Stimulated activated naive B cell treated with anti-CD40 and anti-IgM and Interleukin-4, amounts not matched to agents 10 μg/mL and 1 μg/mL and 100 μg/mL, for 72 hours (primary cell): ENCODE results near the gene TCF25.
"Not testable (repeated sequence)": the region's sequence is repeated elsewhere in the genome, so short reads cannot be mapped to it uniquely, and the experiment has no call there.

Source experiments
- ATAC-seq, 2 donors: fragments of 150-1000 bp; cut with Tn5 transposase; replicated peaks; 2 replicates each; pipeline ENCODE4 v1.10.0; 2021; ENCODE audit warnings: moderate library complexity in 1 of 2
- DNase-seq: peaks from one replicate; pipeline ENCODE4 v3.0.0; 2021
- H3K27ac Mint-ChIP-seq: one replicate; pipeline ENCODE4 v1.8.0; 2022; ENCODE audit warnings: mild to moderate bottlenecking, mixed read lengths
- H3K27me3 Mint-ChIP-seq, 2 donors: one replicate each; pipeline ENCODE4 v1.8.0; 2022; ENCODE audit warnings: mixed read lengths in 2 of 2
- H3K36me3 Mint-ChIP-seq, 2 donors: one replicate each; pipeline ENCODE4 v1.8.0; 2022; ENCODE audit warnings: mixed read lengths in 2 of 2, mild to moderate bottlenecking in 1 of 2
- H3K4me1 Mint-ChIP-seq, 2 donors: one replicate each; pipeline ENCODE4 v1.8.0; 2022; ENCODE audit warnings: mixed read lengths in 2 of 2, mild to moderate bottlenecking in 1 of 2
- H3K4me3 Mint-ChIP-seq, 2 donors: one replicate each; pipeline ENCODE4 v1.8.0; 2022; ENCODE audit warnings: mild to moderate bottlenecking in 2 of 2, mixed read lengths in 2 of 2, moderate library complexity in 1 of 2
- H3K9me3 Mint-ChIP-seq, 2 donors: one replicate each; pipeline ENCODE4 v1.8.0; 2022; ENCODE audit warnings: mixed read lengths in 2 of 2, mild to moderate bottlenecking in 1 of 2

TCF25 gene

GRCh38 chr16:89910717-89911354 lies 37.4 kb downstream of the TCF25 start:
- no peak for ATAC-seq
- no peak overlapping the region for H3K4me3 Mint-ChIP-seq
- H3K9me3 Mint-ChIP-seq = no peaks in the 10 kb centered on the region
- no peak overlapping the region for H3K27ac Mint-ChIP-seq
- H3K36me3 Mint-ChIP-seq = peaks cover 41 to 69% of the 10 kb centered on the region in 2 donors
- no peak for DNase-seq
- H3K27me3 Mint-ChIP-seq = no peaks in the 10 kb centered on the region
- peaks cover 8 to 21% of the 10 kb centered on the region in 2 donors for H3K4me1 Mint-ChIP-seq

- peak overlapping the region in 1 of 2 donors; percentile 45 for H3K4me3 Mint-ChIP-seq
- H3K9me3 Mint-ChIP-seq = no peaks in the 10 kb centered on the region
- peak overlapping the region; percentile 33 for H3K27ac Mint-ChIP-seq
- DNase-seq (no peak), ATAC-seq (no peak)
- H3K4me1 Mint-ChIP-seq = peaks cover 8 to 26% of the 10 kb centered on the region in 2 donors
- H3K36me3 Mint-ChIP-seq = peaks cover 37 to 64% of the 10 kb centered on the region in 2 donors
- H3K27me3 Mint-ChIP-seq = no peaks in the 10 kb centered on the region
Observed at GRCh38 chr16:89911375-89911774, 38.0 kb downstream of the TCF25 start.

- H3K4me1 Mint-ChIP-seq = peaks cover 8 to 26% of the 10 kb centered on the region in 2 donors
- H3K27ac Mint-ChIP-seq = no peak overlapping the region
- no peaks in the 10 kb centered on the region for H3K9me3 Mint-ChIP-seq
- DNase-seq (no peak), ATAC-seq (no peak)
- H3K27me3 Mint-ChIP-seq = no peaks in the 10 kb centered on the region
- H3K36me3 Mint-ChIP-seq = peaks cover 30 to 56% of the 10 kb centered on the region in 2 donors
- H3K4me3 Mint-ChIP-seq = no peak overlapping the region
Observed at GRCh38 chr16:89912143-89912542, 38.8 kb downstream of the TCF25 start.

DNA sequence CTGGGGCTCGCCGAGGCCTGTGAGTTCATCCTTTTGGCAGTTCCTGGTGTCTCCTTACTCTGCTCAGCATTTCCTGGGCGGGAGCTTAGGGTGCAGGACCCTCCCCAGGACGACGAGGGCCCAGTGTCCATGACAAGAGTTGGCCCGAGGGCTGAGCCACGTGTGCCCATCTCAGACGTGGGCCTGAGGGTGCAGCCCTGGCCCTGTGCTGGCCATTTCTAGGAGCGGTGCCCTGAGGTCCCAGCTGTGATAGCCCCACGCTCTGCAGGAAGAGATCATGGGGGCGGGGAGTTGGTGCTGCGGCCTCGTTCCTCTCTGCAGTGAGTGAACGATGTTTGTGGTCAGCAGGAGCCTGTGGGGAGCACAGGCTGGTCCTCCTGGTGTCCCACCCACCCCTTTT lies 39.2 kb downstream of the TCF25 start:
- ATAC-seq (no peak), DNase-seq (no peak)
- Mint-ChIP-seq H3K4me3 (no peak overlapping the region), H3K36me3 (peaks cover 30 to 56% of the 10 kb centered on the region in 2 donors), H3K27ac (no peak overlapping the region), H3K27me3 (peaks cover 0 to under 1% of the 10 kb centered on the region in 2 donors), H3K9me3 (no peaks in the 10 kb centered on the region), H3K4me1 (peaks cover 9 to 27% of the 10 kb centered on the region in 2 donors)

- H3K4me1 Mint-ChIP-seq = peaks cover 15 to 36% of the 10 kb centered on the region in 2 donors
- H3K9me3 Mint-ChIP-seq = no peaks in the 10 kb centered on the region
- no peak overlapping the region for H3K4me3 Mint-ChIP-seq
- H3K36me3 Mint-ChIP-seq = peaks cover 25 to 53% of the 10 kb centered on the region in 2 donors
- peak overlapping the region; percentile 80 for H3K27ac Mint-ChIP-seq
- H3K27me3 Mint-ChIP-seq = peaks cover 3 to 5% of the 10 kb centered on the region in 2 donors
- ATAC-seq (no peak), DNase-seq (no peak)
Observed at GRCh38 chr16:89913408-89914387, 40.3 kb downstream of the TCF25 start.

GRCh38 chr16:89914642-89915285 lies 41.4 kb downstream of the TCF25 start:
- Mint-ChIP-seq H3K36me3 (peaks cover 19 to 44% of the 10 kb centered on the region in 2 donors), H3K27ac (peak overlapping the region; percentile 67), H3K4me1 (peaks cover 22 to 33% of the 10 kb centered on the region in 2 donors), H3K27me3 (peaks cover 14 to 15% of the 10 kb centered on the region in 2 donors)
- not testable (repeated sequence) for DNase-seq, H3K9me3 Mint-ChIP-seq, H3K4me3 Mint-ChIP-seq, ATAC-seq

DNA sequence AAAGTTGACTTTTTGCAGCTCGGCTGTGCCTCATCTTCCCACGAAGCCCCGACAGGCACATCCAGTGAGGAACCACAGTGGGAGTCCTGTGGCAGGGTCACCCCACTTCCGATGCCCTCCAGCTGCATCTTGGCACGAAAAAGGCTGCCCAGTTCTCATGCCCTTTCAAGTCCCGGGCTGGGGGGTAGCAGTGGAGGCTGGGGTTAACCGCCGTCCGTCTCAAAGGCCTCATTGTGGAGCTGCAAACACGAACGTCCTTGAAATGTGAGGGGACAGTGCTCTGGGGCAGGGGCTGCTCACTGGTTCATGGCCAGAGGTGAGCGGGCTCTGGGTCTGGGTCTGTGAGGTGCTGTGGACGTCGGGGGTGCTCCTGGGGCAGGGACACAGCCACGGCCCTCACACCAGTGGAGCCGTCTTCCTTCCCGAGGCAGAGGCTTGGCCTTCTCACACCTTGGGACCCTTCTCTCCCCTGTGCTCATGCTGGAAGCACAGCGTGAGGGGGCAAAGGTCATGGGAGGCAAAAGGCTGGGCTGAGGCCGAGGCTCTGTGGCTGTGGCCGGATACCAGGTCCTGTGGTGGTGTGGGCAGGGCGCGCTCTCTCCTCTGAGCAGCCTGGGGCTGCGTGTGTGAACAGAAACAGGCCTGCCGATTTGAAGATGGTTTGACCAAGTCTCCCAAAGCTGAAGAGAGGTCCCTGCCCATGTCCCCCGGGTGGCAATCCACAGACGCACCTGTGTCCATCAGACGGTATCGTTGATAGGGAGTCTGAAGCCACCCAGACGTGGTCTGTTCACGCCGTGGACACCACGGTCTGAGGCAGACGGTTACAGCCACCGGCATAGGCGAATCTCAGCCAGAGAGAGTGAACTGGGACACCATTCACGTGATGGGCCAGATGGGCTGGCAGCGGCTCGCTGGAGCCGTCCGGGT lies 42.2 kb downstream of the TCF25 start:
- Mint-ChIP-seq H3K27me3 (peaks cover 22% of the 10 kb centered on the region in 2 donors), H3K4me1 (peaks cover 23 to 30% of the 10 kb centered on the region in 2 donors), H3K36me3 (peaks cover 17 to 36% of the 10 kb centered on the region in 2 donors), H3K9me3 (no peaks in the 10 kb centered on the region), H3K27ac (peak overlapping the region; percentile 67), H3K4me3 (no peak overlapping the region)
- ATAC-seq = no peak
- DNase-seq = no peak

GRCh38 chr16:89917773-89918452 lies 44.5 kb downstream of the TCF25 start:
- Mint-ChIP-seq H3K4me3 (peak overlapping the region; percentile 72 to 87), H3K27me3 (peaks cover 37 to 44% of the 10 kb centered on the region in 2 donors), H3K4me1 (peaks cover 29 to 49% of the 10 kb centered on the region in 2 donors), H3K27ac (peak overlapping the region; percentile 75), H3K9me3 (no peaks in the 10 kb centered on the region), H3K36me3 (peaks cover 9 to 19% of the 10 kb centered on the region in 2 donors)
- DNase-seq (peak; percentile 44), ATAC-seq (peak; percentile 70 to 87)

- H3K27ac Mint-ChIP-seq = peak within 1 kb of the TSS; percentile 87
- H3K36me3 Mint-ChIP-seq = peaks cover 9 to 15% of the 10 kb centered on the region in 2 donors
- H3K4me3 Mint-ChIP-seq = peak within 1 kb of the TSS; percentile 72 to 87
- H3K9me3 Mint-ChIP-seq = no peaks in the 10 kb centered on the region
- H3K4me1 Mint-ChIP-seq = peaks cover 29 to 50% of the 10 kb centered on the region in 2 donors
- H3K27me3 Mint-ChIP-seq = peaks cover 38 to 45% of the 10 kb centered on the region in 2 donors
- DNase-seq (no peak), ATAC-seq (peak; percentile 47 to 49)
Observed at GRCh38 chr16:89918453-89919347, 45.3 kb downstream of the TCF25 start, which contains the start of gene MC1R. Gene MC1R (plus strand): TSS chr16:89918862. CDS start chr16:89919259, 397 bp downstream.

DNA sequence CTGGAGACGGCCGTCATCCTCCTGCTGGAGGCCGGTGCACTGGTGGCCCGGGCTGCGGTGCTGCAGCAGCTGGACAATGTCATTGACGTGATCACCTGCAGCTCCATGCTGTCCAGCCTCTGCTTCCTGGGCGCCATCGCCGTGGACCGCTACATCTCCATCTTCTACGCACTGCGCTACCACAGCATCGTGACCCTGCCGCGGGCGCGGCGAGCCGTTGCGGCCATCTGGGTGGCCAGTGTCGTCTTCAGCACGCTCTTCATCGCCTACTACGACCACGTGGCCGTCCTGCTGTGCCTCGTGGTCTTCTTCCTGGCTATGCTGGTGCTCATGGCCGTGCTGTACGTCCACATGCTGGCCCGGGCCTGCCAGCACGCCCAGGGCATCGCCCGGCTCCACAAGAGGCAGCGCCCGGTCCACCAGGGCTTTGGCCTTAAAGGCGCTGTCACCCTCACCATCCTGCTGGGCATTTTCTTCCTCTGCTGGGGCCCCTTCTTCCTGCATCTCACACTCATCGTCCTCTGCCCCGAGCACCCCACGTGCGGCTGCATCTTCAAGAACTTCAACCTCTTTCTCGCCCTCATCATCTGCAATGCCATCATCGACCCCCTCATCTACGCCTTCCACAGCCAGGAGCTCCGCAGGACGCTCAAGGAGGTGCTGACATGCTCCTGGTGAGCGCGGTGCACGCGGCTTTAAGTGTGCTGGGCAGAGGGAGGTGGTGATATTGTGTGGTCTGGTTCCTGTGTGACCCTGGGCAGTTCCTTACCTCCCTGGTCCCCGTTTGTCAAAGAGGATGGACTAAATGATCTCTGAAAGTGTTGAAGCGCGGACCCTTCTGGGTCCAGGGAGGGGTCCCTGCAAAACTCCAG lies 46.4 kb downstream of the TCF25 start:
- peaks cover 24 to 60% of the 10 kb centered on the region in 2 donors for H3K4me1 Mint-ChIP-seq
- peaks cover 47 to 53% of the 10 kb centered on the region in 2 donors for H3K27me3 Mint-ChIP-seq
- no peaks in the 10 kb centered on the region for H3K9me3 Mint-ChIP-seq
- H3K36me3 Mint-ChIP-seq = peaks cover 3 to 7% of the 10 kb centered on the region in 2 donors
- peak overlapping the region in 1 of 2 donors; percentile 8 for H3K4me3 Mint-ChIP-seq
- H3K27ac Mint-ChIP-seq = no peak overlapping the region
- ATAC-seq (no peak), DNase-seq (no peak)

GRCh38 chr16:89920723-89921122 lies 47.3 kb downstream of the TCF25 start:
- H3K36me3 Mint-ChIP-seq = peaks cover 0 to 3% of the 10 kb centered on the region in 2 donors
- DNase-seq (no peak), ATAC-seq (no peak)
- peak overlapping the region; percentile 20 for H3K27ac Mint-ChIP-seq
- no peak overlapping the region for H3K4me3 Mint-ChIP-seq
- peaks cover 24 to 68% of the 10 kb centered on the region in 2 donors for H3K4me1 Mint-ChIP-seq
- H3K9me3 Mint-ChIP-seq = no peaks in the 10 kb centered on the region
- peaks cover 54 to 59% of the 10 kb centered on the region in 2 donors for H3K27me3 Mint-ChIP-seq
